Epithelial cell of esophagus (primary cell): ENCODE results near the gene MEGF8.

ENCODE experiments used
- DNase-seq: peaks from one replicate; pipeline ENCODE4 v3.0.0; 2010; ENCODE audit warnings: low read depth
- H3K4me3 ChIP-seq: 2 replicates; pipeline ENCODE4 v1.5.1; 2011; ENCODE audit warnings: mild to moderate bottlenecking, low read length, control low read depth
- CTCF ChIP-seq: IDR thresholded peaks from 2 replicates; pipeline ENCODE4 v1.5.1; 2011; ENCODE audit warnings: low read depth, mild to moderate bottlenecking, low read length, control low read depth, inconsistent platforms; ENCODE audit not compliant: insufficient read depth; ENCODE audit errors: missing control alignments

Gene MEGF8

GRCh38 chr19:42315024-42315423 lies 10.4 kb upstream of the MEGF8 start:
- no peak for TF ChIP-seq CTCF
- no peak for DNase-seq
- H3K4me3 ChIP-seq = no peak overlapping the region

- H3K4me3 ChIP-seq = no peak overlapping the region
- DNase-seq = no peak
- no peak for TF ChIP-seq CTCF
Observed at GRCh38 chr19:42316223-42317211, 8.9 kb upstream of the MEGF8 start.

- no peak for TF ChIP-seq CTCF
- no peak for DNase-seq
- H3K4me3 ChIP-seq = no peak overlapping the region
Observed at GRCh38 chr19:42317535-42317934, 7.9 kb upstream of the MEGF8 start.

- H3K4me3 ChIP-seq = no peak overlapping the region
- TF ChIP-seq CTCF = no peak
- no peak for DNase-seq
Observed at GRCh38 chr19:42322305-42322704, 3.1 kb upstream of the MEGF8 start.

- DNase-seq = no peak
- no peak for TF ChIP-seq CTCF
- H3K4me3 ChIP-seq = no peak overlapping the region
Observed at GRCh38 chr19:42323473-42323851, 2.0 kb upstream of the MEGF8 start.

GRCh38 chr19:42323852-42324654 lies 1.4 kb upstream of the MEGF8 start:
- no peak for DNase-seq
- no peak overlapping the region for H3K4me3 ChIP-seq
- TF ChIP-seq CTCF = no peak
